ENCODE results near the gene CALHM3.

Gene CALHM3

GRCh38 chr10:103517234-103518085 lies 38.4 kb upstream of the CALHM3 start:
- H3K4me3 ChIP-seq (ENCODE audit: control insufficient read depth, low read depth, low read length) = no peak overlapping the region
- no peak for TF ChIP-seq CTCF (IDR thresholded peaks at IDR 0.05; ENCODE audit: control insufficient read depth, insufficient read depth, low read depth, low read length, missing control alignments)
- no peak for DNase-seq (ENCODE audit: low read depth)

DNA sequence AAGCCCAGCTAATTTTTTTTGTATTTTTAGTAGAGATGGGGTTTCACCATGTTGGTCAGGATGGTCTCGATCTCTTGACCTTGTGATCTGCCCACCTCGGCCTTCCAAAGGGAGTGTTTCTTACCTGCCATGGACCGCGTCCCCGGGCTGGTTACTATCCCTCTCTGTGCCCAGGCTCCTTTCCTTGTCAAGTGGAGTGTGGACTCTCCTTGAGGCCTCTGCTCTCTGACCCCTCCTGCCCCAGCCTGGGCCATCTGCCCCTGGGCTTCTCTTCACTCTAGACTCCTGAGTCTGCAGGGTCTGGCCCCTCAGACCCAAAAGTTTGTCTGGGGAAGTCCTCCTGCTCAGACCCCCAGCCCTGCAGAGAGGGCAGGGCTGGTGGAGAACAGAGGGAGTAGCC lies 35.2 kb upstream of the CALHM3 start:
- H3K4me3 ChIP-seq (ENCODE audit: control insufficient read depth, low read depth, low read length) = no peak overlapping the region
- TF ChIP-seq CTCF (IDR thresholded peaks at IDR 0.05; ENCODE audit: control insufficient read depth, insufficient read depth, low read depth, low read length, missing control alignments) = no peak
- DNase-seq (ENCODE audit: low read depth) = no peak

- no peak for DNase-seq (ENCODE audit: low read depth)
- no peak overlapping the region for H3K4me3 ChIP-seq (ENCODE audit: control insufficient read depth, low read depth, low read length)
- no peak for TF ChIP-seq CTCF (IDR thresholded peaks at IDR 0.05; ENCODE audit: control insufficient read depth, insufficient read depth, low read depth, low read length, missing control alignments)
These were observed 34.5 kb upstream of the CALHM3 start for GRCh38 chr10:103513380-103514060.

DNA sequence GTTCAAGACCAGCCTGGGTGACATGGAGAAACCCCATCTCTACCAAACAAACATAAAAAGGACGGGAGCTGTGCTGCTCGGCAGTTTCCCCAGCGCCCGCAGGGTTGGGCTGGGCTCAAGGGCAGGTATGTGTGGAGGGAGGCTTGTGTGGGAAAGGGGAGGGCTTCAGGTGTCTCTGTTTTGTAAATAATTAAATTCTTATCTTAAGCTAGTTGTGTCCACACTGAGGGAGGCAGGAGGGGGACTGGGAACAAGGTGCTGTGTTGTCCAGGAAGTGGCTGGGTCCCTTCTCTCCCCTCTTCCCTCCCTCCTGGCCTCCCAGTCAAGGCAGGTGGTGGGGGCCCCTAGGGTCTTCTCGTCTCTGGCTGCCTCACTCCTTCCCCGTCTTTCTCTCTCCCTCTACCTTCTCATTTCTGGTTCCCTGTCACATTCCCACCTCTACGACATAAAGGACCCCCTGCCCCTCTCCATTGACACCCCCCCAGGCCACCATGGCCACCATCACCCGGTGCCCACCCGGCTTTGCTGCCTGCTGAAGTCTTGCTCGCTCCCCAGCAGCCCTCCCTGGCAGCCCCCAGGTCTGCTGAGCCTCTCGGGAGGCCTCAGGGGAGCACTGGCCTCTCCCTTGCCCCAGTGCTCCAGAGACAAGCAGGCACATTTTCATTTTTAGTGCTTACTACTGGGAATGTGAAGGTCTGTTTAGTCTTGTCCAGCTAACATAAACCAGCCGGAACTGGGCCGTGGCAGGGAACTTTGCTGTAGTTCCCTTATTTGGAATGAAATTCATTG lies 33.7 kb upstream of the CALHM3 start:
- no peak for TF ChIP-seq CTCF (IDR thresholded peaks at IDR 0.05; ENCODE audit: control insufficient read depth, insufficient read depth, low read depth, low read length, missing control alignments)
- H3K4me3 ChIP-seq (ENCODE audit: control insufficient read depth, low read depth, low read length) = no peak overlapping the region
- DNase-seq (ENCODE audit: low read depth) = no peak

DNA sequence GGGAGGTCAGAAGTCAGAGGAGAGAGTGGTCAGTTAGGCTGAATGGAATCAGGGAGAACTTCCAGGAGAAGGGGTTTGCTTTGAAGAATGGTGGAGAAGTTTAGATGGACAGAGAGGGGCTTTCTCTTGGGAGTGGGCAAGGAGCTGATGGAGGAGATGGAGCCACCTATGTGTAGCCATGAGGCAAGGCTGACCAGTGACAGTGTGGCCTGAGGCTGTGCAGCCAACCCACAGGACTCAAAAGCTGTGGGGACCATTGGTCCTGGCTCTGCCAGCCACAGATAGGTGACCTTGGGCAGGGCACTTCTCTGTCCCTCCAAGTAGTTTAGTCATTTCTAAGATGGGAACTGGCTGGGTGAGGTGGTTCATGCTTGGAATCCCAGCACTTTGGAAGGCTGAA lies 33.1 kb upstream of the CALHM3 start:
- no peak overlapping the region for H3K4me3 ChIP-seq (ENCODE audit: control insufficient read depth, low read depth, low read length)
- no peak for TF ChIP-seq CTCF (IDR thresholded peaks at IDR 0.05; ENCODE audit: control insufficient read depth, insufficient read depth, low read depth, low read length, missing control alignments)
- no peak for DNase-seq (ENCODE audit: low read depth)

Data from AG09309 (cell line).